AG09309 (cell line): ENCODE results near the gene LRRC49.

Experiments used
- DNase-seq: peaks from one replicate; pipeline ENCODE4 v3.0.0-alpha.2; 2010; ENCODE audit warnings: low read depth
- H3K4me3 ChIP-seq: 2 replicates; pipeline ENCODE4 v1.5.1; 2011; ENCODE audit warnings: mild to moderate bottlenecking, low read depth, low read length, moderate library complexity; ENCODE audit not compliant: control insufficient read depth
- TF ChIP-seq, protein P1 (sequence below): IDR thresholded peaks from 2 replicates; pipeline ENCODE4 v1.5.1; 2011; ENCODE audit warnings: mild to moderate bottlenecking, low read depth, low read length, inconsistent platforms; ENCODE audit not compliant: insufficient read depth, control insufficient read depth; ENCODE audit errors: missing control alignments

LRRC49 gene

DNA sequence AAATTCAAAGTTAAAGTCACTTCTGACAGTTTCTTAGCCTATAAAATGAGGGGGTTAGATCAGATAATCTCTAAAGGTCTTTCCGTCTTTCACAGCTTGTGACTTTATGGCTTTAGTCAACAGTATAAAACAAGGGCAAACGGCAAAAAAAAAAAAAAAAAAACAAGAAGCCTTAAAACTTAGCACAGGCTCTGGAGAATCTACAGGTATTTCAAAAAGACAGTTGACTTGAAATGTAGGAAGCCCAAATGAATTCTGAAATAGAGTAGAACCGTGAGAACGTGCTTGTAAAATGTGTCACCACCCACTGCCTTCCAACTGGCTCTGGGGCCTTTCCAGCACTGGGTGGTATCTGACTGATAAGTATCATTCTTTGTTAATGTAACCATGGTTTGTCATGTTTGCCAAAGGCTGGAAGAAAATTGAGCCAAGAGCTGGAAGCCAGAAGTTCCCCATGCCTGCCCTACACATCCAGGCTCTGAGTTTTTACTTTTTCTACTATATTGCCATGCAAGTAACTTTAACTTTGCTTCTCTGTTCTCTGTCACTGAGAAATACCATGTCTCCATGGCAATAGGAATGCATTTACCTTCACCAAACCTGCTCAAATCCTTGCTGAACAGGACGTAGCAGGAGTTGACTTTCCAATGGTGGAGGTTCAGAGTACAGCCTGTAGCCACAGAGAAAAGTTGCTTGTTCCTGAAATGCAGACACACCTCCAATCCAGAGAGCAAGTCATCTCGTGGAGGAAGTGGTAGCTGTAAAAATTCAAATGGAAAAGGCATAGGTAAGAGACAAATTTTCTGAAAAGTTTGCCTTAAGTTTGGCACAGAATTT, 186.8 kb downstream of the LRRC49 start:
- DNase-seq = peak; percentile 88
- H3K4me3 ChIP-seq = no peak overlapping the region
- TF ChIP-seq, protein P1, sequence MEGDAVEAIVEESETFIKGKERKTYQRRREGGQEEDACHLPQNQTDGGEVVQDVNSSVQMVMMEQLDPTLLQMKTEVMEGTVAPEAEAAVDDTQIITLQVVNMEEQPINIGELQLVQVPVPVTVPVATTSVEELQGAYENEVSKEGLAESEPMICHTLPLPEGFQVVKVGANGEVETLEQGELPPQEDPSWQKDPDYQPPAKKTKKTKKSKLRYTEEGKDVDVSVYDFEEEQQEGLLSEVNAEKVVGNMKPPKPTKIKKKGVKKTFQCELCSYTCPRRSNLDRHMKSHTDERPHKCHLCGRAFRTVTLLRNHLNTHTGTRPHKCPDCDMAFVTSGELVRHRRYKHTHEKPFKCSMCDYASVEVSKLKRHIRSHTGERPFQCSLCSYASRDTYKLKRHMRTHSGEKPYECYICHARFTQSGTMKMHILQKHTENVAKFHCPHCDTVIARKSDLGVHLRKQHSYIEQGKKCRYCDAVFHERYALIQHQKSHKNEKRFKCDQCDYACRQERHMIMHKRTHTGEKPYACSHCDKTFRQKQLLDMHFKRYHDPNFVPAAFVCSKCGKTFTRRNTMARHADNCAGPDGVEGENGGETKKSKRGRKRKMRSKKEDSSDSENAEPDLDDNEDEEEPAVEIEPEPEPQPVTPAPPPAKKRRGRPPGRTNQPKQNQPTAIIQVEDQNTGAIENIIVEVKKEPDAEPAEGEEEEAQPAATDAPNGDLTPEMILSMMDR = no peak

DNA sequence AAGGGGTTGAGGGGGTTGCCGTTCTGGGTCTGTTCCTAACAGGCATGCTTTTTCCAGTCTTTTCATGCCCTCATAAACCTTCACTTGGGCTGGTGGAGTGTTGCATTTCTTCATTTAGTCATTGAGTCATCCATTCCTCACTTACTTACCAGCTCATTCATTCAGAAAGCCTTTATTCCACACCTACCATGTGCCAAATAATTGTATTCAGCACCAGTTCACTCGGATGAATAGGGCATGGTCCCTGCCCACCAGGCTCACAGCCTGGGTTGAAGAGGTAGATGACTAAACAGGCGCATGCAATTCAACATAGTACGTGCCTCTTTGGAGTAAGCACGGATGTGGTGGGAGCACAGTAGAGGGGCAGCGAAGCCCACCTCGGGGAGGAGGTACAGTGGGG, 187.5 kb downstream of the LRRC49 start:
- no peak for DNase-seq
- TF ChIP-seq, protein P1 = no peak
- H3K4me3 ChIP-seq = no peak overlapping the region

DNA sequence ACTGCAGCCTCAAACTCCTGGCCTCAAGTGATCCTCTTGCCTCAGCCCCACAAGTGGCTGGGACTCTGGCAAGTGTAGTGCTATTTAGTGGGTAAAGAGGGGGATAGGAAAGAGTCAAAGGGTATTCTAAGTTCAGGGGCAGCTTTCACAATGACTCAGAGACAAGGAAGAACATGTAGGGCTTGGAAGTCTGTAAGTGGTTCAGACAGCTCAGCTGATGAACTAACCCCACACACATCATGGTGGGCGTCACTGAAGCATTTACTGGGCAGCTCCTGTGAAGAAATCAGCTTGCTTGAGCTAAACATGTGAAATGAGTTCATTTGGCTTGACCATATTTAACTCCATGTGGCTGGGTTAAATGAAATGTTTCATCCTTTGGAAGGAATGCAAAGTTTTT, 188.1 kb downstream of the LRRC49 start:
- TF ChIP-seq, protein P1 = no peak
- DNase-seq = peak; percentile 93
- no peak overlapping the region for H3K4me3 ChIP-seq

DNA sequence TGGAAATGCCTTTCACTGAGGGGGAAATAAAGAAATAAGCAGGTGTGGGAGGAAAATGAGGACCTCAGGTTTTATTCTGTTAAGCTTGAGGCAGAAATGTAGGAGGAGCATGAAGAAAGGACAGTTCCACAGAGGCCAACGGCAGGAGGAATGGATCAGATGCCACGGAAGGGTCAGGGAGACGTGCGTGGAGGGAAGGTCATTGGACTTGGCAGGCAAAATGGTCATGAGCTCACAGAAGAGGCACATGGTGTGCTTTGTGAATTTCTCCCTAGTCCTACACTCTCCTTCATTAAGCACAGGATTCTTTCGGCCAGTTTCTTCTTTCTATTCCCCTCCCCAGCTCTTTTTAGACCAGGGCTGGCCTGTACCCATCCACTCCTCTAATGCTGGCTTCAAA, 190.2 kb downstream of the LRRC49 start:
- no peak for DNase-seq
- TF ChIP-seq, protein P1 = no peak
- H3K4me3 ChIP-seq = no peak overlapping the region

DNA sequence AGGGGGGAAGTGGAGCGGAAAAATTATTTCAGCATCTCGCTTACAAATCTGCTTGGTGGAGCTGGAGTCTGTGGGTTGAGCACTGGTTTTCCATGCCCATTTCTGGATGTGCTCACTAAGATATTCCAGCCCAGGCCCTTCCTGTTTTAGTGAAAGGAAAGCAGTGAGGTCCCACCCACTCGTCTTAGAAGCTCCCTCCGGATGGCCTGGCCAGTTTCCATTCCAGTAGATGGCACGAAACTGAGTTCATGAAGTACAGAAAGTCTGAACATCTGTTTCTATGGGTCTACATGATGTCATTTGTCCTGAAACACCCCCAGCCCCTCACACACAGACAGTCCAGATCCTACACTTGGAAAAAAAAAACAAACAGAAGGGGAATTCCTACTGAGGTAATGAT, 190.7 kb downstream of the LRRC49 start:
- TF ChIP-seq, protein P1 = no peak
- H3K4me3 ChIP-seq = no peak overlapping the region
- peak; percentile 91 for DNase-seq

DNA sequence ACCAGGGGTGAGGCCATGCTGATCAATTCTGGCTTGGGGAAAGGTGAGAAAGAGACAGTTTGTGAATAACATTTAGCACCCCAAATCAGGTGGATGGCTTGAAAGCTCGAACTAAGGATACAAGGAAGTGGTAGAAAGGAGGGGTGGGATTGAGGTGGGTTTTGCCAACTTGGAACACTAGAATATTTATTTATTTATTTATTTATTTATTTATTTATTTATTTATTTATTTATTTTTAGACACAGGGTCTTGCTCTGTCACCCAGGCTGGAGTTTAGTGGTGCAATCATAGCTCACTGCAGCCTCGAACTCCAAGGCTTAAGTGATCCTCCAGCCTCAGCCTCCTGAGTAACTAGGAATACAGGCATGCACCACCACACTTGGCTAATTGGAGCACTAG, 191.6 kb downstream of the LRRC49 start:
- no peak for DNase-seq
- no peak overlapping the region for H3K4me3 ChIP-seq
- TF ChIP-seq, protein P1 = no peak

DNA sequence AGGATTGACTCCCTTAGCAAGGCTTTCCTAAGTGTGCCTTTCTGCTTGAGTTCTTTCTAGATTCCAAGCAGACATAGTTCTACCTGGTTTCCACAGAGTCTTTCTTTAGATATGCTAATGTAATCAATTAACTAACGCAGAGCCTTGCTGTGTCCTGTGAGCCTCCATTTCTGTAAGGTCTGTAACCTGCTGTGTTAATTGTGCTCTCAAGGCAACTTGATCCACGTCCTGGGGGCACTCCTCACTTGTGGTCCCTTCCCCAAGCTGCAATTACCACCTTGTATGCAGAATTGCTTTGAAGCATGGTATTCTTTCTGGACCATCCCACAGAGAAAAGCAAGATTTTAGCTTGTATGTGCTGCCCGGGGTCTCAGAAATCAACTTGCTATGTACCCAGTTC, 193.2 kb downstream of the LRRC49 start:
- H3K4me3 ChIP-seq = no peak overlapping the region
- TF ChIP-seq, protein P1 = no peak

More for the DNA sequence above, 193.2 kb downstream of the LRRC49 start:
- DNase-seq = no peak
